G401.6 (cell line): Measurements from ENCODE around the gene AK4.
"Not testable (repeated sequence)": the region's sequence is repeated elsewhere in the genome, so short reads cannot be mapped to it uniquely, and the experiment has no call there.

Experiments
- FAIRE-seq: peaks from 2 replicates; lab custom pipeline; 2012; peaks lifted over from hg19 to GRCh38; lab: Jason Lieb, UNC

Gene AK4

DNA sequence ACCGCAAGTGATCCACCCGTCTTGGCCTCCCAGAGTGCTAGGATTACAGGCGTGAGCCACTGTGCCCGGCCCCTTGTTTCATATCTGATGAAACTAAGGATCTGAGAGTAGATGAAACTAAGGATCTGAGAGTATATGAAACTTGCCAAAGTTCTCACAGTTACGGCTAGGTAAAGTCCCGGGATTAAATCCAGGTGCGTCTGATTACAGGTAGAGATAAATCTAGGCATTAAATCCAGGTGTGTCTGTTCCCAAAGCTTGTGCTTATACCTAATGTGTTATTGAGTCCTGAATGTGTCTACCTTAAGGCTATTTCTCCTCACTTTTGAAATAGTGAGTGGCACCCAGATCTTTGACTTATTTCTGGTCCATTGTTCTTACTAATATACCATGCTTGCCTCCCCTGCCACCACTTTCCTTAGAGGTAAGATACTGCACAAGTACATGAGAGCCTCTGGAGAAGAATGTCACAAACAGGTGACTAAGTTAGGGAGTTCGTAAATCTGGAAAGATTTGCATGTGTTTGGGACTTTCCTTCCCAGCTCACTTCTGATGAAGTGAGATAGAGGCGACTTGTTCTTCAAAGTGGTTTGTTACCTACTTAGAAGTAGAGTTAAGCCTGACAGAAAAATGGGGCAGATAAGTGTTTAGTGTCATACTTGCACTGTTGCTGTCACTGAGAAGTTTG, 66.5 kb downstream of the AK4 start:
- FAIRE-seq = no peak

DNA sequence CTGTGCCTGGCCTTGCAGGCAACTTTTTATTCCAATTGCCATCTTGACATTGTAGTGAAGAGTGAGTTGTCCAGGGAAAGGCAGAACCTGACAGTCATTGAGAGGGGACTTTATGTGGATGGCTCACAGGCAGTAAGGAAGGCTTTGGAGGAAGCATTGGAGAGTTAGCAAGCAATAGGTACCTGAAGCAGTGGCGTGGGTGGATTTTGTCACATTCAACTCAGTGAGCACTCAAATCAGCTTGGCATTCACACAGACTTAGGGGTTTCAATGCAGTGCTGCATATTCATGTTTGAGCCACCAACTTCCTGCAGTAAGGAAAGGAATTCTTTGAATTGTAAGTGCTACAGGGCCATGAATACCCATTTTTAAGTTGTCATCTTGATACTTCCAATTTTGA, 69.0 kb downstream of the AK4 start:
- no peak for FAIRE-seq

DNA sequence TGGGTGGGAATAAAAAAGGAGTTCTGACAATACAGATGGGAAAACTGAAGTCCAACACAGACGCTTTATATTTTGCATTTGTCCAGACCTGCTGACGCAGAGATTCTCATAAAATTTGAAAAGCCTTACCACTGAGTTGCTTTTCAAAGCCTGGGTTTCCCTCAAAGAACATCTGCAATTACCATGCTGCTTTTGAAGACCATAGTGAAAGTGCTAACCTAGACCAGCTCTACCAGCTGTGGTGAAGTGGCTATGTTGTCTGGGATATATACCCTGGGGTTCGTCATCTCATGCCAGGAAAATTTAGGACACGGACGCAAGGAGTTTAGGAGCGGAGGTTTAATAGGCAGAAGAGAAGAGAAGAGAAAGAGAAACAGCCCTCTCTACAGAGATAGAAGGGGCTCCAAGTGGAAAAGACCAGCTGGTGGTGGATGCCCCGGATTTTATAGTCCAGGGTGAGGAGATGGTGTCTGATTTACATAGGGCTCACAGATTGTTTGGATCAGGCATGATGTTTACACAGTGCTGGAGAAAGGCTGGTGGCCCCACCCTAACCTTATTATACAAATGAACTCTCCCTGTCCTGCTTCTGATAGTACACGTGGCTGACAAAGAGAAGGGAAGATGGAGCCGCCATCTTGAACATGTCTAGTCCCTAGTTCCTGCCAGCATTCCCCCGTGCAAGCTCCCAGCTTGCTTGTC, 73.8 kb downstream of the AK4 start:
- no peak for FAIRE-seq

DNA sequence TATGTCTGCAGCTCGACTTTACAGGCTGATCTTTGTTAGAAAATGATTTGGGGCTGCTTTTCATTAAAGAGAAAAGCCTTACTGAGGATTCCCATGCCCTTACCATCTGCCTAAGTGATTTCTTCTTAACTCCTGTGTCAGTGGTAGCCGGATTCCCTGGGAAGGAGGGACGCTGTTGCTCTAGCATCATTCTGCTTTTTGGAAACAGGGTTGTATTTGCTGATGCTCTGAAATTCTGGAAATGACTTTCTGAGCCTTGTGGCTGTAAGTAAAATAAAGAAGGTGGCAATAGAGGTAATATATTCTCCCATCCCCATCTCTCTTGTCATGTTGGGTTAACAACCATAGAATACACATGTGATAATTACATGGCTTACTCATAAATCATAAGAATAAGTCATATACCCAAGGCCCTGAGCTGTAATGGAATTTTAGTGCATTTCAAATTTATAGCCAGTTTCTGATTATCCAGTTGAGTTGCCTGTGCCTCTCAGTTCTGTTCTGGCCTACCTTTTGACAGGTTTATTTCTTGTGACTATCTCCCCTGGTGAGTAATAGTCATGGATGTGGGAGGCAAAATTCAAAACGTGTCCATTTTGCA, 74.4 kb downstream of the AK4 start:
- no peak for FAIRE-seq

DNA sequence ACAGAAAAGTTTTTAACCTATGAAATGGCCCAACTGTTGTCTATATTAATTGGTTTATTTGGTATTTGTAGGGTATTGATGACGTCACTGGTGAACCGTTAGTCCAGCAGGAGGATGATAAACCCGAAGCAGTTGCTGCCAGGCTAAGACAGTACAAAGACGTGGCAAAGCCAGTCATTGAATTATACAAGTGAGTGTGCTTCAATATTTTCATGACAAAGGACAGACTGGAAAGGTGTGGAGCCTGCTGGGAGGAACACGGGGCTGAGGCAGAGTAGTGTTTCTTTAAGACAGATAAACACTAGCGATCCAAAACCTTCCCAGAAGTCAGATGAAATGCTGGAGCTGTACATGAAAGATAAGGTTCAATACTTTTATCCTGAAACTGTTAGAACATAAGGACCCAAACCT, 76.7 kb downstream of the AK4 start:
- FAIRE-seq = no peak

DNA sequence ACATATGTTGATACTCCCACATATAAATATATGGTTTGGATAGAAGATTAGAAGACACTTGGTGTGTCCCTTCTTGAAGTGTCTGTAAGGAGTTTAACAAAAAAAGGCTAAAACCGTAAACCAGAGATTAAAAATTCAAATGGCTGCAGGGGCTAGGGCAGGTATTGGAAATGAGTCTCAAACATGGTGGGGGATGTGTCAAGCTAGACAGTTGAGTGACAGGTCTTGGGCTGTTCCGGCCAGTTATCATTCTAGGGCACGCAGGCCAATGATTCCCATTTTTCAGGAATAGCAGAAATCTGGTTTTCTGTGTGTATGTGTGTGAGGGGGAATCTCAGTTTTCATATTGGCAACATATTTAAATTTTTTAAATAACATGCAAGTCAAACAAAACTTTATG, 77.2 kb downstream of the AK4 start:
- no peak for FAIRE-seq

DNA sequence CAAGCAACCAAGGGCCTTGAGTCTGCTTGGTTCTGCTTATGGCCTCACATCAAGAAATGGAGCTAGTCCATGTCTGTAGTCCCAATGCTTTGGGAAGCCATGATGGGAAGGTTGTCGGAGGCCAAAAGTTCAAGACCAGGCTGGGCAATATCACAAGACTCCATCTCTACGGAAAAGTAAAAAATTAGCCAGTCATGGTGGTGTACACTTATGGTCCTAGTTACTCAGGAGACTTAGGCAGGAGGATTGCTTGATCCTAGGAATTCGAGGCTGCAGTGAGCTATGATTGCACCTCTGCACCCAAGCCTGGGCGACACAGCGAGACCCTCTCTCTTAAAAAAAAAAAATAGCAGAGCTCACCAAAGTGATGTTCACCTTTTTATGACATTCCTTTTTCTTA, 81.2 kb downstream of the AK4 start:
- no peak for FAIRE-seq

DNA sequence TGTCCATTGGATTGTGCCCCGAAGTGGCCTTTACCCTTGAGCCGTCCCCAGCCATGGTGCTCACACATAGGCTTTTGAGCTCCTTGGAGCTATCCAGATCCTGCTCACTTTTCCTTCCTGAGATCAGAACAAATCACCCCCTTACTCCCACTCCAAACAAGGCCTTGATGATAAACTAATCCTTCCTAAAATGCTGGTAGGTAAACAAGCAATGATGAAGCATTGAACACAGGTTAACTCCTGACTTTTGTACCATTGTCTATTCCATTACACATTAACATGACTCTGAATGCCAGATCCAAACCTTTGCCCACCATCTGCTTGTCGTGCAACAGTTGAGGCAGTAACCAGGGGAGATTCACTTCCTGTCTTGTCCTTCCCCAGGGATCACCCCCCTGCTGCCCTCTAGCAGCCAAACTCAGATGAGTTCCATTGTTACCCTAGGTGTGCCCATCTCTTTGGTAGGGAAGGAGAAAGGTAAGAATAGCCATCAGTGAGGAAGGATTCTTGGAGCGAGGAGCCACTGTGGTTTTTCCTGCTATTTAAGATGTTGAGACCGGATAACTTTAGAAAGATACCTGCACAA, 81.8 kb downstream of the AK4 start:
- no peak for FAIRE-seq

DNA sequence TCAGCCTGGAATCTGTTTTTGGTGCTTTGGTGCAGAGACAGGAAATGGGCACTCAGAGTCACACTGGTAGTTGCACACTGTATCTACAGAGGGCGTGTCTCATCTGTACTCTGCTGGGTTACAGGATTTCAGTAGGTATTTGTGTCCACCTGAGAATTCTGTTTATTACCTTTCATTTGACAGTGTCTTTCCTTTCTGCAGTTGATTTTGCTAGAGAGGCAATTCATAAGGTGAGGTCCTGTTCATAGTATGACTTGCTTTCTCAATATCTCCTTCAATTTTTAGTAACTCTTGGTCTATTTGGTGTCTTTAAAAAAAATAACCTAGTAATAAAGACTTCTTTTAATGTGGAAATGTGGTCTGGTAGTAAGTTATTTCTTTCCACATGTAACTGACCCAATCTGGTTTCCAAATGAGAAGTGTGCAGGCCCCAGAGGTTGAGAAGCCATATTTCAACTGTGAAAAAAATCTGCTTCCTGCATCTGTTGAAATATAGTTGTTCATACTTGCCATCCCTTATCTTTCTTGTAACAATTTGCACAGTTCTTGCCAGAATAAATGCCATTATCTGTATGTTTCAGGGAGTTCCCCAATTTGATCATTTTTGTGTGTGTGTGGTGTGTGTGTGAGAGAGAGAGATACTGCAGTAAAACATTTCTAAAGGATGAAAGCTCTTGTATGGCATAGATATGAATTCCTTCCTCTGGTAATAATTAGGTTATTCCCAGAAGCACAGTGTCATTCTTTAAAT, 82.9 kb downstream of the AK4 start:
- no peak for FAIRE-seq

DNA sequence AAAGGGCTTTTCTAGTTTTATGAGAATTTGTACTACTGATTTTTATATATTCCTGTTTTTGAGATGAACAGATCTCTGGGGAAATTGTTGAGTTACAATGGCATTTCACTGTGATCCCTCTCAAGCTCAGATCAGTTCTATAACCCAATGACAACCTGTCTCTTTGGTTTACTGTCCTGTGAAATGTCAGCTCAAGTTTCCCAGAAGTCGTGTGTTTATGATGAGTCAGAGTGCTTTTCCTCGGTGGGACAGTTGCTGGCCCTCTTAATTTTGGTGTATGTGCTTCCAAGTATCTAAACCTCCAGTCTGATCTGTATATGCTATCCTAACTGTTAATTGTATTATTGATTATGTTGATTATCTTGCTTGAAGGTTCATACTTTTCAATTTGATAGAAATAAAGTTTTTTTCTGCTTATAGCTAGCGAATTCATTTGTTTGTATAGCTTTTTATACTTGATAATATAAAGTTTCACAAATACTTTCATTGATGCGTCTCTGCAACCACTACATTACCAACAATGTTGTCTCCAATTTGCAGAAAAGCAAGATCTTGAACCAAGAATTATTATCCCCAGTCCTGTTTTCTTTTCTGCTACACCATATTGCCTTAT, 83.8 kb downstream of the AK4 start:
- FAIRE-seq = no peak

DNA sequence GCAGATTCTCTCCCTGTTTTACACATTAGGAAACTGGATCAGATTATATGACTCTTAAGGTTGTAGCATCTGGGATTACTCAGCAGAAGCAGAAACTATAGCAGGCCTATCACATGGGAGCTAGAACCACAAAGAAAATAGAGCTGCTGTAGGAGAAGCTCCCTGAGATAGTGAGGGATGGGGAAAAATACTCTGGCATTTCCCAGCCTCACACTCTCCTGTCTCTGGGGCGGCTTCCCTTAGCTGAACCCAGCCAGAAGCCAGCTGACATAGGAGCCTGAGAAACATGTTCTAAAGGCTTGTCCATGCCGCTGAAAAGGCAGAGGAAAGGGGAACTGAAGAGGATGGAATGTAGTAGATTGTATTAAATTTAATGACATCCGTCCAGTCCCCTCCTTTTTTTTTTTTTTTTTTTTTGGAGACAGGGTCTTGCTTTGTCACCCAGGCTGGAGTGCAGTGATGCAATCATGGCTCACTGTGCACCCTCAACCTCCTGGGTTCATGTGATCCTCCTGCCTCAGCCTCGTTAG, 84.5 kb downstream of the AK4 start:
- FAIRE-seq = no peak

DNA sequence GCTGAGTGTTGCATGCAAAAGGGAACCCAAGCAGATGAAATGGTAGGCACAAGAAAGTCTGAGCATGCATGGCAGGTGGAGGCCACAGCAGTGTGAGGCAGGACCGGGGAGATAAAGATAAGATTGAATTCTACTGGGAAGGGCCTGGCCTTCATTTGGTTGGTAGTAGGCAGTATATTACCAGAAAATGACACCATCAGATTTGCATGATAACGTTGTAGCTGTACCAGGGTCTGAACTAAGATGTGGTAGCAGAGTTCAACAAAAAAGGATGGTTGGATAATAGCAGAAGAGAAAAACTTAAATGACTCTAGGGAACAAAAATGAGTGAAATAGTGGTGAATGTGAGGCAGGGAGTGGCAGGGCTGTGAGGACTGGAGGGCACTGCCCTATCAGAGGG, 85.8 kb downstream of the AK4 start:
- FAIRE-seq = no peak

DNA sequence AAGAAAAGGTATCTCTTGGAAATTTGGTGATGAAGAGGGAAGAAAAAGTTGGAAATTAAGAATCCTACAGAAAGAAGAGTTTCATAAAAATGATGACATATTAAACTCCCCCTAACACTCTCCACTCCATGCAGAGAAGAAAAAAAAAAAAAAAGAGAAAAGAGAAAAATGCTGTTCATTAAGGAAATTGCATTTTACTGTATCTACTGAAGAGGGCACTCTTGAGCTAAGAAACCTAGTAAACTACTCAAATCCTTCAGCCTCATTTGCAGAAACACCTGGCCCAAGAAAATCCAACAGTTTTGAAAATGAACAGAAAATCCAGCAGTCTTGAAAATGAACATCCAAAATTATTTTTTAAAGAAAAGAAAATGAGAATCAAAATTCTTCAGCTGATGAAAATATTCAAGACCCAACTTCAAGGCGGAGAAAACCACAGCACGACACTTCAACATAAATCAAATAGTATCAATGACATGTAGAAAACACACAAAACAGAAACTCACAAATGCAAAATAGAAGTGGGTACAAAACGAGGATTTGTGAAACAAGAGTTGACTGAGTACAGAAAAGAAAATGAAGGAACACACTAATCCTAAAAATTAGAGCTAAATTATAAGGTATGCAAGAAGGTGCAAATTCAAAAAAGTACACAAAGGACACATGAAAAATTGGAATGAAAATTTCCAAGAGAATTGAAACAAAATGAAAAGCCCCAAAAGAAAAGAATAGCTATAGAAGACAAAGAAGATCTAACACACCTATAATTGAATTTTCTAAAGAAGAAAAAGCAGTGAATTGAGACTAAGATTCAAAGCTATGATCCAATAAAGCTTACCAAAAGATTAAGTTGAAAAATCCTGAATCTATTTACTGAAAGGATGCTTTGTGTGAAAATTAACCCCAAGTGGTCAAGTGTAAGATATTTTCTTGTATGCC, 88.1 kb downstream of the AK4 start:
- FAIRE-seq = peak; percentile 98

DNA sequence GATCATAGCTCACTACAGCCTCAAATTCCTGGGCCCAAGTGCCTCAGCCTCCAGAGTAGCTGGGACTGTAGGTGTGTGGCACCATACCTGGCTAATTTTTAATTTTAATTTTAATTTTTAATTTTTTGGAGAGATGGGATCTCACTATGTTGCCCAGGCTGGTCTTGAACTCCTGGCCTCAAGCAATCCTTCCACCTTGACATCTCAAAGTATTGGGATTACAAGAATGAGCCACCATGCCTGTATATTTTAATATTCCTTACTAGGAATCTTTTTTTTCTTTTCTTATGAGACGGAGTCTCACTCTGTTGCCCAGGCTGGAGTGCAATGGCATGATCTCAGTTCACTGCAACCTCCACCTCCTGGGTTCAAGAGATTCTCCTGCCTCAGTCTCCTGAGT, 89.1 kb downstream of the AK4 start:
- FAIRE-seq = not testable (repeated sequence)

DNA sequence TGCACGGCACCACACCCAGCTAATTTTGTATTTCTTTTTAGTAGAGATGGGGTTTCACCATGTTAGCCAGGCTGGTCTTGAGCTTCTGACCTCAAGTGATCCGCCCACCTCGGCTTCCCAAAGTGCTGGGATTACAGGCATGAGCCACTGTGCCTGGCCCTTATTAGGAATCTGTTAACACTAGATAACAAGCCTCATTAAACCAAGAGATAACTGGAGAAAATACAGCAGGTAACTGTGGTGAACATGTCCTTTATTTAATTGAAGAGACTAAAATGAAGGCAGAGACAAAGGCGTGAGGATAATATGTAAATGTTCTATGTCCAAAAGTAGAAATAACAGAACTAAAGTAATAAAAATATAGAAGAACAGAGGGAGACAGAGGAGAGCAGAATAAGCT, 89.5 kb downstream of the AK4 start:
- no peak for FAIRE-seq

DNA sequence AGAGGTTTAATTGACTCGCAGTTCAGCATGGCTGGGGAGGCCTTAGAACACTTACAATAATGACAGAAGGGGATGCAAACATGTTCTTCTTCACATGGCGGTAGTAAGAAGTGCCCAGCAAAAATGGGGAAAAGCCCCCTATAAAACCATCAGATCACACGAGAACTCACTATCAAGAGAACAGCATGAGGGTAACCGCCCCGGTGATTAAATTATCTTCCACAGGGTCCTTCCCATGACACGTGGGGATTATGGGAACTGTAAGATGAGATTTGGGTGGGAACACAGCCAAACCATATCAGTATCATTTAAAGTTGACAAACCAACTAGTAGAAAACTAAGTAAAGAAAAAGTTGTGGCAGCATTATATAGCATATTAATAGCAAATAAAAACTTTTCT, 90.0 kb downstream of the AK4 start:
- FAIRE-seq = no peak

DNA sequence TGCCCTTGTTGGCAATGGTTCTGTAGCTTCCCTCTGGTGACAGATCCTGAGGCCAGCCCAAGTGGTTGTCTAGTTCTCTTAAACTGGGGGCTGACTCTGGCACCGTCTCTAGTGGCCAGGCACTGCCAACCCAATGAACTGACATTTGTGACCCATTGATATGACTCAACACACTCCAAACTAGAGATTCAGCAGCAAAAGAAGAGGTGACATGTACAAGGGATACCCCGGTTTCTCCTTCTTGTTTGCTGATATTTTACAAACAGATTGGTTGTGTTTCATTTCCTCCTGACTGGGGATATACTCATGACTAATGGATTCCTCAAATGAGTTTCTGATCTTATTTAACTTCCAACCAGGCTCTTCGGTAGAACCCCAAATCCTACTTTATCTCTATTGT, 95.5 kb downstream of the AK4 start:
- no peak for FAIRE-seq

DNA sequence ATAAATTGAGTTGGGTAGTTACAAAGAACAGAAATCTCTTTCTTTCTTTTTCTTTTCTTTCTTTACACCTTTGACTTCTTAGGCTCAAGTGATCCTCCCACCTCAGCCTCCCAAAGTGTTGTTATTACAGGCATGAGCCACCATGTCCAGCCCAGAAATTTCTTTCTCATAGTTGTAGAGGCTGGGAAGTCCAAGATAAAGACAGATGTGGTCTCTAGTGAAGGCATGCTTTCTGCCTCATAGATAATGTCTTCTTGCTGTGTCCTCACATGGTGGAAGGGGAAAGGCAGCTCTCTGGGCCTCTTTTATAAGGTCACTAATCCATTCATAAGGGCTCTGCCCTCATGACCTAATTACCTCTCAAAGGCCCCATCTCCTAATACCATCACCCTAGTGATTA, 97.3 kb downstream of the AK4 start:
- no peak for FAIRE-seq

DNA sequence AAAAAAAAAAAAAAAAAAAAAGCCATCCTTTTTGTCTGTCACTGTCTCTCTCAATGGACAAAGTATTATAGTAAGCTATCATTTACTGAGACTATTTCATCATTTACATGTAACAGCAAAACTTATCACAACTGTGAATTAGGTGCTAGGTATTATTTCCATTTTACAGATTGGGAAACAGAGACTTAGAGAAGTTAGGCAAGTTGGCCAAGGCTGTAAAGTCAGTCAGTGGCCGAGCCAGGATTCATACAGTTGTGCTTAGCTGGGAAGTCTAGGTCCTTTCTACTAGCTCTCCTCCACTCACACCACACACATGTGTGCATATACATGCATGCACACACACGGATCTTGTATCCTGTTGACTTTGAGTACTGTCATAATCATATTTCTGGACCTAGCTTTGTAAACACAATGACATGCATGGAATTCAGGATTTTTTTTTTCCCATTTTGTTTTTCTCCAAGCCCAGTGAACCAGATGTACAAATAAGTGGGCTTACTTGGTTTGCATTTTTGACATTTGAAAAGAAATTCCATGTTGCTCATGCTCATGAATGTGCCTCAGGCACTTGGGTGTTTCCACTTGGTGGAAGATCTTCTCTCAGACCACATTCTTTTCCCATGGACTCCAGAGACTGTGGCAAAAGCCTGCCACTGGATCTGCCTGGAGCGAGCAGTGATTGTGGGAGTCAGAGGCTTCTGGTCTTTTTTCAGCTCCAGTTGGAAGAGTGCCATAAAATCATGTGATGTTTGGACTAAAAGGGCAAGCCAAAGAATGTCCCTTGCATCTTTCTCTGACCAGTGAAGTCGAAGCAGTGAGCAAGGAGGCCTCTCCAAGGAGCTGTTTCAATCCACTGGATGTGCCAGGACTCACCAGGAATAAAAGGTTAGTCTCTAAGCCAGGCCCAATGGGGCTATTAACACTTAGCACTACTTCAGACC, 99.7 kb downstream of the AK4 start:
- no peak for FAIRE-seq

DNA sequence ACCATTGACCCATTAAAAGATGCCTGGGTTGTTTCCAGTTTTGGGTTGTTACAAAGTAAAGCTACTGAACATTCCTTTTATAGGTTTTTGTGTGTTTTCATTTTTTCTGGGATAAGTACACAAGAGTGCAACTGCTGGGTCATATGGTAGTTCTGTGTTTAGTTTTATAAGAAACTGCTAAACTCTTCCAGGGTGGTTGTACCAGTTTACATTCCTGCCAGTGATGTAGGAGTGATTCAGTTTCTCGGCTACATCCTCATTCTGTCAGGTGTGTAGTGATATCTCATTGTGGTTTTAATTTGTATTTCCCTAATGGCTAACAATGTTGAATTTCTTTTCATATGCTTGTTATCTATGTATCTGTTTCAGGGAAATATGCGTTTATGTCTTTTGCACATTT, 102.8 kb downstream of the AK4 start:
- no peak for FAIRE-seq
